GM10248 (cell line): ENCODE data around the gene BICC1.

Experiments used
- CTCF ChIA-PET: fragments of 300-600 bp; sonication (Branson Sonifier 250); formaldehyde crosslinking; extraction: SDS; loops from one replicate; lab custom pipeline; 2021; ENCODE audit warnings: antibody characterized with exemption; lab: Yijun Ruan, JAX
- POLR2A ChIA-PET: fragments of 350-650 bp; sonication (Branson Sonifier 250); formaldehyde crosslinking; extraction: SDS; loops from one replicate; lab custom pipeline; 2020; ENCODE audit warnings: antibody characterized with exemption; lab: Yijun Ruan, JAX
- DNase-seq: peaks from one replicate; pipeline ENCODE4 v3.0.0; 2012; ENCODE audit errors: extremely low spot score
- TF ChIP-seq, protein P1 (sequence below): IDR thresholded peaks from 2 replicates; pipeline ENCODE4 v1.5.1; 2012; ENCODE audit warnings: mild to moderate bottlenecking, low read depth; ENCODE audit errors: extremely low read depth, missing control alignments, control extremely low read depth

BICC1 gene

GRCh38 chr10:58568428-58568935 lies 55.8 kb downstream of the BICC1 start:
- CTCF ChIA-PET, result no interaction called here
- DNase-seq, result no peak
- POLR2A ChIA-PET, result no interaction called here
- TF ChIP-seq, protein P1, sequence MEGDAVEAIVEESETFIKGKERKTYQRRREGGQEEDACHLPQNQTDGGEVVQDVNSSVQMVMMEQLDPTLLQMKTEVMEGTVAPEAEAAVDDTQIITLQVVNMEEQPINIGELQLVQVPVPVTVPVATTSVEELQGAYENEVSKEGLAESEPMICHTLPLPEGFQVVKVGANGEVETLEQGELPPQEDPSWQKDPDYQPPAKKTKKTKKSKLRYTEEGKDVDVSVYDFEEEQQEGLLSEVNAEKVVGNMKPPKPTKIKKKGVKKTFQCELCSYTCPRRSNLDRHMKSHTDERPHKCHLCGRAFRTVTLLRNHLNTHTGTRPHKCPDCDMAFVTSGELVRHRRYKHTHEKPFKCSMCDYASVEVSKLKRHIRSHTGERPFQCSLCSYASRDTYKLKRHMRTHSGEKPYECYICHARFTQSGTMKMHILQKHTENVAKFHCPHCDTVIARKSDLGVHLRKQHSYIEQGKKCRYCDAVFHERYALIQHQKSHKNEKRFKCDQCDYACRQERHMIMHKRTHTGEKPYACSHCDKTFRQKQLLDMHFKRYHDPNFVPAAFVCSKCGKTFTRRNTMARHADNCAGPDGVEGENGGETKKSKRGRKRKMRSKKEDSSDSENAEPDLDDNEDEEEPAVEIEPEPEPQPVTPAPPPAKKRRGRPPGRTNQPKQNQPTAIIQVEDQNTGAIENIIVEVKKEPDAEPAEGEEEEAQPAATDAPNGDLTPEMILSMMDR, result no peak

DNA sequence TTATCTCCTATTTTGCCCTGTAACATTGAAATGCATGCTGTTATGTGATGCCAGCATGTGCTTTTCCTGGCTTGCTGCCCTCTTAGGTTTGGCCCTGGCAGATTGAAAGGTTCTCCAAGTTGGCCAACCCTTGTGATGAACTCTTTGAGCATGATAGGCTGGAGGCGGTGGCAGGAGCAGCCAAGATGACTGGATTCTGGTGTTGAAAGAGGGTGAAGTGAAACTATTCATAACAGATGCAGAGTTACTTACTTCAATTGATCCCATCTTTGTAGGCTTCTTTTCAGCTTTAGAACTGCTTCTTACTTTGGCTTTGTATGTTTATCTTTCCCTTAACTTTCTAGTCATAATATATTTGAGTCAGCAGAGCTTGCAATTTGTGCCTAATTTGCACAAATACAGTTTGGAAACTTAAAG lies 57.6 kb downstream of the BICC1 start:
- ChIA-PET CTCF (no interaction called here), POLR2A (no interaction called here)
- TF ChIP-seq, protein P1, result no peak
- no peak for DNase-seq

- no peak for DNase-seq
- CTCF ChIA-PET, result no interaction called here
- TF ChIP-seq, protein P1, result no peak
- POLR2A ChIA-PET, result no interaction called here
These were observed 58.3 kb downstream of the BICC1 start for GRCh38 chr10:58570979-58571378.

GRCh38 chr10:58573144-58573543 lies 60.5 kb downstream of the BICC1 start:
- CTCF ChIA-PET, result interaction anchor here (1.4 kb wide), 1 partner anchor 42 kb away, joined by 3 read pairs; no protein-coding TSS in a partner anchor
- POLR2A ChIA-PET, result no interaction called here
- TF ChIP-seq, protein P1, result no peak
- DNase-seq, result no peak

DNA sequence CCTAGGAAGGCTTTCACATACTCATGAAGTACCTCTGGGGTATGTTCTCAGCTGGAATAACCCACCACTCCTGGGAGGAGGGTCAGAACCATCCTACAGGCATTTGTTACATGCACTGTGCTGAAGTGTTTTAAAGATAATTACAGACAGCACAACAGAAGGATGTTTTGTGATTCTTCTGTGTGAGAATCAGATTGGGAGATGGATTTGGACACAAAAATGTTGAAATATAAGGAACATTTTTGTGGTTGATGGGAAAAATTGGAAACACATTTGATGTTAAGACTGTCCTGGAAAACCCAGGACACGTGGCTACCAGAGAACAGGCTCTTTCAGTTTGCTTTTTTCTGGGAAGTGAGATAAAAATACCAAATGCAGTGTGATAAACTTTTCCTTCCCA lies 61.4 kb downstream of the BICC1 start:
- CTCF ChIA-PET, result no interaction called here
- TF ChIP-seq, protein P1, result no peak
- POLR2A ChIA-PET, result no interaction called here
- no peak for DNase-seq

GRCh38 chr10:58575491-58575890 lies 62.8 kb downstream of the BICC1 start:
- TF ChIP-seq, protein P1, result no peak
- CTCF ChIA-PET, result no interaction called here

More at GRCh38 chr10:58575491-58575890, 62.8 kb downstream of the BICC1 start:
- POLR2A ChIA-PET, result no interaction called here
- no peak for DNase-seq
